GM21447 (cell line): Measurements from ENCODE around the gene OGFR.
A peak's percentile ranks its signal among the peaks of the same experiment; 100 is the strongest.

ENCODE experiments used
- ATAC-seq: cut with Tn5 transposase; IDR thresholded peaks from one replicate; pipeline ENCODE4 v1.9.1; 2021; ENCODE audit not compliant: unreplicated experiment

OGFR gene

DNA sequence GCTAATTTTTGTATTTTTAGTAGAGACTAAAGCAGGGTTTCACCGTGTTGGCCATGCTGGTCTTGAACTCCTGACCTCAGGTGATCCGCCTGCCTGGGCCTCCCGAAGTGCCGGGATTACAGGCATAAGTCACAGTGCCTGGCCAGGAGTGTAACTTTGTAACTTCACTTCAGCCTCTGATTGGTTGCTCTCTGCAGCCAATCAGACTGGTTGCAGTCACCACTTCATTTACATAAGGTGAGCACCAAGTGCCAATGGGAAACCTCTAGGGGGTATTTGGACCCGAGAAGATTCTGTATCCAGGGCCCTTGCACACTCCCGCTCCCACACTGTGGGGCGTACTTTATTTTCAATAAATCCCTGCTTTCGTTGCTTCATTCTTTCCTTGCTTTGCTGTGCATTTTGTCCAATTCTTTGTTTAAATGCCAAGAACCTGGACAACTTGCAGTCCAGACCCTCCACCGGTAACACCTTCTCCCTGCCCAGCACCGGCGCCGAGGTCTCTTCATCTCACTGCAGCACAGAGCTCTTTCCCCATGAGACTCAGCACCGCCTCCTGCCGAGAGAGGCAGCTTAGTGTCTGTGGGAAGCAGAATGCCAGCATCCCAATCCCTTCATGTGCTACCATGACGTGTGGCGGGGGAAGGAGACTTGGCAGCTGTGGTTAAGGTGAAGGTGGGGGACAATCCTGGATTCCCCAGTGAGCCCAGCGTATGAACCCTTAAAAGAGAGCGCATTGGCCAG lies 22.3 kb upstream of the OGFR start:
- no peak for ATAC-seq

- no peak for ATAC-seq
These were observed 21.7 kb upstream of the OGFR start for GRCh38 chr20:62782893-62783278.

GRCh38 chr20:62784497-62784896 lies 20.1 kb upstream of the OGFR start:
- ATAC-seq = no peak

DNA sequence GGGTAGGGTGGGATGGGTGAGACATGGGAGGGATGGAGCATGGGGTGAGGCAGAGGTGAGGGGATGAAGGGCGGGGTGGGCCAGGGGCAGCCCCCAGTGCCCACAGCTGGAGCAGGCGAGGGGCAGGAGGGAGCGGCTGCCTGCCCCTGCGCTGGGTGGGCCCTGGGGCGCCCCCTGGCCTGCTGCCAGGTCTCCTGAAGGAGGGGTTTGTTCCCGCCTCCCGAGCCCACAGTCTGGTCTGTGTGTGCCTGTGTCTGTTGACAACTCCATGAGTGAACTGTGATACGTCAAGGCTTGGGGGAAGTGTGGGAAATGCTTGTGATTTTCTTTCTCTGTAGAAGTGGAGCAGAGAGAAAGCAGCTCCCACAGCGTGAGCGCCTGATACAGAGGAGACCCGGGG lies 19.2 kb upstream of the OGFR start:
- no peak for ATAC-seq

DNA sequence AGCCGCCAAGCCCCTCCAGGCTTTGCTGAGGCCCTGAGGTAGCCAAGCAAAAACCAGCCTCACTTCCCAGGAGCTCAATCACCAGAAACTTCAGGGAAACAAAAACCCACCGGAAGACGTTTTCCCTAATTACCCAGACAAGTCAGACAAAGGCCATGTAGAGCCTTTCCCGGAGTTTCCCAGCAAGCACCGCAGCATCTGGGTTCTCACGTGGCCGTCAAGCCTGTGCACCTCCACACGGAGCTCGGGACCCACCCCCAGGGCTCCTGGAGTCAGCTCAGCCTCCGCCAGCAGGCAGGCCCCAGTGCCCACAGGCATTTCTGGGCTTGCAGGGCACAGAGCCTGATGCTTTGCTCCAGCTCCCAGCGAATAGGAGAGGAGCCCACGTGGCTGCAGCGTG lies 18.5 kb upstream of the OGFR start:
- ATAC-seq = no peak

DNA sequence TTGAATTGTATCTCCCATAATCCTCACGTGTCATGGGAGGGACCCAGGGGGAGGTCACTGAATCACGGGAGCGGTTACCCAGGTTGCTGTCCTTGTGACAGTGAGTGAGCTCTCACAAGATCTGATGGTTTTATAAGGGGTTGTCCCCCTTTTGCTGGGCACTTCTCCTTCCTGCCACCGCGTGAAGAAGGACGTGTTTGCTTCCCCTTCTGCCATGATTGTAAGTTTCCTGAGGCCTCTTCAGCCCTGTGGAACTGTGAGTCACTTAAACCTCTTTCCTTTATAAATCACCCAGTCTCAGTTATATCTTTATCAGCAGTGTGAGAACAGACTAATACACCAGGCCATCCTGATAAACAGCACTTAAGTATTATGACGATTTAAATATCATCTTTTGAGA lies 17.3 kb upstream of the OGFR start:
- no peak for ATAC-seq

GRCh38 chr20:62787866-62788265 lies 16.8 kb upstream of the OGFR start:
- ATAC-seq = no peak

DNA sequence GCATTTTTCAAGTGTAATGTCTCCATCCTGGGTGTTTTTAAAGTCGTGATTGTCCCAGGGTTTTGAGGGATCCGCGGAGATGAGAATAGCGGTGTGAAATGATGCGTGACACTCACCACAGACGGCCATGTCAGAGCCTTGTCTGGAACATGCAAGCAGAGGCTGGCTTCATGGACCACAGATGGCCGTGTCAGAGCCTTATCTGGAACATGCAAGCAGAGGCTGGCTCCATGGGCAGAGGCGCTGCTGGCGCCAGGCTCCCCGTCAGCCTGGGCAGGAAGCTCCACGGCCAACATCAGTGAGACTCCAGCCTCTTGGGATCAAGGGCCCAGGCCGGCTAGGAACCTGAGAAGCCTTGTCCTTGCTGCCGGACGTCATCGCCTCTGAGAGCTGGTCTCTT lies 16.0 kb upstream of the OGFR start:
- ATAC-seq = no peak

GRCh38 chr20:62790075-62790474 lies 14.6 kb upstream of the OGFR start:
- ATAC-seq = no peak

GRCh38 chr20:62791301-62792181 lies 13.1 kb upstream of the OGFR start:
- ATAC-seq = no peak

GRCh38 chr20:62792182-62792939 lies 12.3 kb upstream of the OGFR start:
- no peak for ATAC-seq

DNA sequence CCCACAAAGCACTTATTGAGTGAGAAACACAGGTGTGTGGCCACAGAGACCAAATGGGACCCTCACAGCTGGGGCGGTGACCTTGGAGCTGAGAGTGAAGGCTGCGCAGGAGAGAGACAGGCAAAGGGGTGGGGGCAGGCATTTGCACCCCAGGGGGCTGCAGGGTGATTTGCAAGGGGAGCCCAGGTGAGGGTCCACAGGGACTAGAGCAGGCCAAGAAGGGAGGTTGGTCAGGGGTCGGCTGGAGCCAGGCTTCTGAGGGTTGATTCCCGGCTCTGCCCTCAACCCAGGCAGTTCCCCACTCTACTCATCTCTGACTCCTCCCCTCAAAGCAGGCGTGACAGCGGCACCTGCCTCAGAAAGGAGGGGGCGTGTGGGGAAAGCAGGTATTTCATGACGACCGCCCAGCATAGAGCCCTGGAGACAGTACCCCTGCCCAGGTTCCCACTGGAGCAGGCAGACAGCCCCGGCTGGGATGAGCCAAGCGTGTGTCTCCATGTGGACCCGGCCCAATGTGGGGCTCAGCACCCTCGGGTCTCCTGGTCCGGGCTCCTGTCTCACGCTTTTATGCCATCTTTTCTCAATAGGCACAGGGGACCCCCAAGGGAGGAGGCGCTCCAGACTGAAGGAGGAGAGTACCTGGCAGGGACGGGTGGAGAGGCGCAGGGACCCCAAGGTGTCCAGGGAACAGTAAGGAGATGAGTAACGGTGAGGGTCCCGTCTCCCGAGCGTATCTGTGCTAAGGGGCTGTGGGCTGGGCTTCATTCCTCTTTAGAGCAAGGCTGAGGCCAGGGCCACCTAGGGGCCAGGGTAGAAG lies 11.5 kb upstream of the OGFR start:
- ATAC-seq = no peak

GRCh38 chr20:62793757-62794006 lies 11.0 kb upstream of the OGFR start:
- no peak for ATAC-seq

DNA sequence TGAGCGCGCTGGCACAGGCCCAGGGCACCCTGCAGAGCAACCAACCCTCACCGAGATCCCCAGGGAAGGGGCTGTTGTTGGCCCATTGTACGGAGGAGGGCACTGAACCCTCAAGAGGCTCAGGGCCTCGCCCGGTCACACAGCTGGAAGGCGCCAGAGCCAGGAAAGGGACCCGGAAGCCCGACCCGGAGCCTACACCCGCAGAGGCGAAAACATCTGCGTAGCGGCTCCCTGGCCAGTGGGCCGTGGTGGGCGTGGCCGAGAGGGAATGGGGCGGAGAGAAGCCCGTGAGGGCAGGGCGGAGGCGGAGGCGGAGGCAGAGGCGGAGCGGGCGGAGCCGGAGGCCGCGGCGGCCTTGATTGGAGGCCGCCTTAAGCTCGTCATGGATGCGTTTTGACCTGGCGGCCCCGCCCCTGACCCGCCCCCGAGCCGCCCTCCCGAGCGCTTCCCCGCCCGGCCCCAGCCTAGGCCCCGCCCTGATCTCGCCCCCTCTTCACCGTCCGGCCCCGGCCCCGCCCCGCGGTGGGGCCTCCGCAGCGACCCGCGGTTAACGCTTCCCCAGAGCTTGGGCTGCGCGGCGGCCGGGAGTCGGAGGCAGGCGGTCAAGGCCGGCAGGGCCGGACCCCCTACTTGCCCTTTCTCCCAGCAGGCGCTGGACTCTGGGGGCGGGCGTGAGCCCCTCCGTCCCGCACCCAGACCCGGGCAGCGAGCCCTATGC lies 10.5 kb upstream of the OGFR start:
- ATAC-seq = peak; percentile 54

- no peak for ATAC-seq
These were observed 9.4 kb upstream of the OGFR start for GRCh38 chr20:62795023-62795761.

- ATAC-seq = no peak
These were observed 7.7 kb upstream of the OGFR start for GRCh38 chr20:62796699-62797491.

- no peak for ATAC-seq
These were observed 6.7 kb upstream of the OGFR start for GRCh38 chr20:62797671-62798532.

- no peak for ATAC-seq
These were observed 5.6 kb upstream of the OGFR start for GRCh38 chr20:62799036-62799435.
